HK-2 (cell line): Measurements from ENCODE around the gene PRDM13.
A peak's percentile ranks its signal among the peaks of the same experiment; 100 is the strongest.
"Not testable (repeated sequence)": the region's sequence is repeated elsewhere in the genome, so short reads cannot be mapped to it uniquely, and the experiment has no call there.

Experiments used
- DNase-seq: peaks from one replicate; pipeline ENCODE4 v3.0.0-alpha.2; 2018; ENCODE audit not compliant: unreplicated experiment

The PRDM13 gene

GRCh38 chr6:99606656-99607415, at the start of gene PRDM13:
TSS of gene PRDM13 (plus strand) at chr6:99606833. CDS start at chr6:99607035, 202 bp downstream.
- DNase-seq = no peak

- no peak for DNase-seq
Measured at GRCh38 chr6:99559057-99559456, 47.6 kb upstream of the PRDM13 start.

- DNase-seq = no peak
Measured at GRCh38 chr6:99560668-99561067, 46.0 kb upstream of the PRDM13 start.

- no peak for DNase-seq
Measured at GRCh38 chr6:99563056-99563723, 43.4 kb upstream of the PRDM13 start.

- peak; percentile 96 for DNase-seq
Measured at GRCh38 chr6:99568103-99568933, 38.3 kb upstream of the PRDM13 start, which contains the start of gene CCNC. TSS of gene CCNC (minus strand) at chr6:99568660. CDS start at chr6:99568527, 133 bp downstream.

- no peak for DNase-seq
Measured at GRCh38 chr6:99573980-99574617, 32.5 kb upstream of the PRDM13 start.

- no peak for DNase-seq
Measured at GRCh38 chr6:99575544-99576227, 30.9 kb upstream of the PRDM13 start.

- no peak for DNase-seq
Measured at GRCh38 chr6:99579781-99580180, 26.9 kb upstream of the PRDM13 start.

GRCh38 chr6:99587792-99588191, 18.8 kb upstream of the PRDM13 start:
- DNase-seq = no peak

- DNase-seq = peak; percentile 47
Measured at GRCh38 chr6:99588618-99589289, 17.9 kb upstream of the PRDM13 start.

GRCh38 chr6:99589290-99589672, 17.4 kb upstream of the PRDM13 start:
- DNase-seq = no peak

- DNase-seq = no peak
Measured at GRCh38 chr6:99589907-99590493, 16.6 kb upstream of the PRDM13 start.

GRCh38 chr6:99590728-99591672, 15.6 kb upstream of the PRDM13 start:
- no peak for DNase-seq

- DNase-seq = no peak
Measured at GRCh38 chr6:99591673-99592364, 14.8 kb upstream of the PRDM13 start.

- DNase-seq = no peak
Measured at GRCh38 chr6:99592900-99593299, 13.7 kb upstream of the PRDM13 start.

GRCh38 chr6:99594696-99595095, 11.9 kb upstream of the PRDM13 start:
- not testable (repeated sequence) for DNase-seq

GRCh38 chr6:99602520-99603420, 3.9 kb upstream of the PRDM13 start:
- no peak for DNase-seq
